K562 (cell line): ENCODE results near the gene NOP16. TPM values are rescaled to one million over a fixed set of nuclear protein-coding genes. Genes with fewer than 3 reads are reported as not detected.

Source experiments
- CCAR2 ChIP-seq: fragments of 200-400 bp; formaldehyde crosslinking; IDR thresholded peaks from 2 replicates; pipeline ENCODE4 v1.6.1; 2017; ENCODE audit warnings: mild to moderate bottlenecking, low read depth, low read length
- CHD4 ChIP-seq: fragments of 200-600 bp; sonication (generic); IDR thresholded peaks from 3 replicates; pipeline ENCODE4 v1.6.1; 2012; ENCODE audit warnings: low read depth, mild to moderate bottlenecking, mixed read lengths, low read length, inconsistent platforms; ENCODE audit not compliant: insufficient read depth, insufficient replicate concordance, poor library complexity, severe bottlenecking
- E2F3 ChIP-seq: fragments of 250-450 bp; sonication (Bioruptor Pico); IDR thresholded peaks from 2 replicates; pipeline ENCODE4 v1.4.0; 2020; ENCODE audit warnings: mild to moderate bottlenecking
- IFI16 ChIP-seq: fragments of 250-450 bp; sonication (Bioruptor Pico); IDR thresholded peaks from 2 replicates; pipeline ENCODE4 v2.1.2; 2022; ENCODE audit warnings: mild to moderate bottlenecking, inconsistent platforms
- ILF3 ChIP-seq: fragments of 450-650 bp; IDR thresholded peaks from 2 replicates; pipeline ENCODE4 v1.6.1; 2018; ENCODE audit warnings: antibody characterized with exemption, mild to moderate bottlenecking, moderate library complexity, borderline replicate concordance
- MIER1 ChIP-seq: fragments of 450-650 bp; IDR thresholded peaks from 2 replicates; pipeline ENCODE4 v1.6.1; 2016; ENCODE audit warnings: antibody characterized with exemption, mild to moderate bottlenecking, low read depth
- YY1 ChIP-seq, 3 experiments: IDR thresholded peaks; 2 replicates each; pipeline ENCODE4 v1.6.1; 2011; ENCODE audit warnings: low read length in 2 of 3, mild to moderate bottlenecking in 2 of 3, moderate library complexity in 2 of 3, borderline replicate concordance in 1 of 3, control low read depth in 1 of 3, low read depth in 1 of 3; ENCODE audit not compliant: insufficient read depth in 3 of 3, insufficient replicate concordance in 2 of 3, control insufficient read depth in 1 of 3, insufficient read length in 1 of 3; ENCODE audit errors: extremely low read depth in 1 of 3
- ZC3H11A ChIP-seq: IDR thresholded peaks from 2 replicates; pipeline ENCODE4 v1.6.1; 2012; ENCODE audit warnings: low read depth, low read length, improper control_type of control experiment
- ZNF134 ChIP-seq: fragments of 250-450 bp; sonication (Bioruptor Pico); conservative IDR thresholded peaks from 2 replicates; pipeline ENCODE4 v1.4.0; 2020
- polyA plus RNA-seq, 8 experiments: library from polyadenylated mRNA; depleted of rRNA in 4 of 8; stranded (reverse) in 5 of 8; unstranded in 3 of 8; fragments of >200 nt; fragmentation: Nextera tagmentation in 2 of 8; fragmentation: Illumina TruSeq in 1 of 8; extraction: Ambion mirVana in 2 of 8; extraction: Trizol in 1 of 8; gene quantifications; 2 replicates each; pipeline versions ENCODE4 v1.2.1 to v1.2.3, GENCODE V29; 2011 to 2014; ENCODE audit warnings: inconsistent platforms in 1 of 8, missing spikeins in 1 of 8
- total RNA-seq, 7 experiments: library from RNA; depleted of rRNA in 6 of 7; stranded (reverse); fragments of >200 nt in 6 of 7; fragmentation: Illumina TruSeq in 2 of 7; extraction: Trizol in 2 of 7; gene quantifications; 2 replicates each; pipeline versions ENCODE4 v1.2.1 to v1.2.3, GENCODE V29; 2011 to 2021; ENCODE audit warnings: low replicate concordance in 1 of 7
- TF ChIP-seq, protein P1 (sequence below): fragments of 250-450 bp; sonication (Bioruptor Pico); IDR thresholded peaks from 2 replicates; pipeline ENCODE4 v1.5.0; 2021; ENCODE audit warnings: mild to moderate bottlenecking, borderline replicate concordance
- TF ChIP-seq, protein P2 (sequence below), 3 experiments: fragments of 200-800 bp in 1 of 3; fragments of 250-450 bp in 1 of 3; fragments of 450-650 bp in 1 of 3; sonication (Bioruptor Pico) in 1 of 3; sonication (Bioruptor generic) in 1 of 3; formaldehyde crosslinking in 1 of 3; IDR thresholded peaks; 2 replicates each; pipeline versions ENCODE4 v1.6.1 to v1.8.0; 2016 to 2022; ENCODE audit warnings: mild to moderate bottlenecking in 2 of 3, missing genetic modification characterization in 2 of 3, missing compliant biosample characterization in 1 of 3, moderate library complexity in 1 of 3
- TF ChIP-seq, protein P3 (sequence below): fragments of 200-400 bp; formaldehyde crosslinking; IDR thresholded peaks from 2 replicates; pipeline ENCODE4 v1.6.1; 2017; ENCODE audit warnings: mild to moderate bottlenecking, low read depth, low read length, moderate library complexity
- TF ChIP-seq, protein P4 (sequence below): fragments of 450-650 bp; formaldehyde crosslinking; conservative IDR thresholded peaks from 2 replicates; pipeline ENCODE4 v1.4.0; 2022; ENCODE audit warnings: mild to moderate bottlenecking, missing genetic modification characterization

NOP16 gene
- total and polyA plus RNA-seq, 9 of the 15 experiments (the other 6 are each of a cell fraction or from before 2014, with no cell fraction given) = 92.5 to 342 (median 148) TPM

DNA sequence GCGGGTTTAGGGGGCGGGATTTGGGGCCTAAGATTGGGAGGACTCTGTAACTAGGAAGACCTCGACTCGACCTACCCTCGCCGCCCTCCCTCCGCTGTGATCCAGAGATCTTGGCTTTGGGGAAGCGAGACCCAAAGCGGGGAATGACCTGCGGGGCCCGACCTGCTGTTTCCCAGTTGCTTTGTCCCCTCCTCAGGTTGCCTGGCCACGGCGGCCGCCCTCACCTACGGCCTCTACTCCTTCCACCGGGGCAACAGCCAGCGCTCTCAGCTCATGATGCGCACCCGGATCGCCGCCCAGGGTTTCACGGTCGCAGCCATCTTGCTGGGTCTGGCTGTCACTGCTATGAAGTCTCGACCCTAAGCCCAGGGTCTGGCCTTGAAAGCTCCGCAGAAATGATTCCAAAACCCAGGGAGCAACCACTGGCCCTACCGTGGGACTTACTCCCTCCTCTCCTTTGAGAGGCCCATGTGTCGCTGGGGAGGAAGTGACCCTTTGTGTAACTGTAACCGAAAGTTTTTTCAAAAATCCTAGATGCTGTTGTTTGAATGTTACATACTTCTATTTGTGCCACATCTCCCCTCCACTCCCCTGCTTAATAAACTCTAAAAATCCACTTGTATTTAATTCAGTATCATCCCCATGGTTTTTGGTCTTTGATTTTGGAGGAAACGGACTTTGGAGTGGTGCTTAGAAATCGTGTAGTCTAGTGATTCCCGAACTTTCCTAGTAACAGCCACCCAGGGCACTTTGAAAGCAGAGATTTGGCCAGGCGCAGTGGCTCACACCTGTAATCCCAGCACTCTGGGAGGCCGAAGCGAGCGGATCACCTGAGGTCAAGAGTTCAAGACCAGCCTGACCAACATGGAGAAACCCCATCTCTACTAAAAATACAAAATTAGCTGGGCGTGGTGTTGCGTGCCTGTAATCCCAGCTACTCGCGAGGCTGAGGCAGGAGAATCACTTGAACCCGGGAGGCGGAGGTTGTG lies 1.0 kb upstream of the NOP16 start (continued):
- TF ChIP-seq CHD4 (no peak), MIER1 (peak; percentile 28; the same call in 1 of the 2 replicates), ZNF134 (CRISPR knock-in tag) (no peak), IFI16 (CRISPR knock-in tag) (no peak), E2F3 (CRISPR knock-in tag) (peak; percentile 45; the same call in 1 of the 2 replicates), ILF3 (no peak), CCAR2 (no peak), ZC3H11A (no peak), YY1 (IDR thresholded peaks at IDR 0.05; ENCODE audit: borderline replicate concordance in 1 of 3, control insufficient read depth in 1 of 3, extremely low read depth in 1 of 3, insufficient read depth in 3 of 3, insufficient read length in 1 of 3, insufficient replicate concordance in 2 of 3, low read depth in 1 of 3, low read length in 2 of 3) (peak; percentile 74 to 94 (median 87))
- TF ChIP-seq, protein P1, sequence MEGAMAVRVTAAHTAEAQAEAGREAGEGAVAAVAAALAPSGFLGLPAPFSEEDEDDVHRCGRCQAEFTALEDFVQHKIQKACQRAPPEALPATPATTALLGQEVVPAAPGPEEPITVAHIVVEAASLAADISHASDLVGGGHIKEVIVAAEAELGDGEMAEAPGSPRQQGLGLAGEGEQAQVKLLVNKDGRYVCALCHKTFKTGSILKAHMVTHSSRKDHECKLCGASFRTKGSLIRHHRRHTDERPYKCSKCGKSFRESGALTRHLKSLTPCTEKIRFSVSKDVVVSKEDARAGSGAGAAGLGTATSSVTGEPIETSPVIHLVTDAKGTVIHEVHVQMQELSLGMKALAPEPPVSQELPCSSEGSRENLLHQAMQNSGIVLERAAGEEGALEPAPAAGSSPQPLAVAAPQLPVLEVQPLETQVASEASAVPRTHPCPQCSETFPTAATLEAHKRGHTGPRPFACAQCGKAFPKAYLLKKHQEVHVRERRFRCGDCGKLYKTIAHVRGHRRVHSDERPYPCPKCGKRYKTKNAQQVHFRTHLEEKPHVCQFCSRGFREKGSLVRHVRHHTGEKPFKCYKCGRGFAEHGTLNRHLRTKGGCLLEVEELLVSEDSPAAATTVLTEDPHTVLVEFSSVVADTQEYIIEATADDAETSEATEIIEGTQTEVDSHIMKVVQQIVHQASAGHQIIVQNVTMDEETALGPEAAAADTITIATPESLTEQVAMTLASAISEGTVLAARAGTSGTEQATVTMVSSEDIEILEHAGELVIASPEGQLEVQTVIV (CRISPR knock-in tag) = 0 out of 2 replicates have a peak, but pooled peaks have one; percentile 6
- TF ChIP-seq, protein P2, sequence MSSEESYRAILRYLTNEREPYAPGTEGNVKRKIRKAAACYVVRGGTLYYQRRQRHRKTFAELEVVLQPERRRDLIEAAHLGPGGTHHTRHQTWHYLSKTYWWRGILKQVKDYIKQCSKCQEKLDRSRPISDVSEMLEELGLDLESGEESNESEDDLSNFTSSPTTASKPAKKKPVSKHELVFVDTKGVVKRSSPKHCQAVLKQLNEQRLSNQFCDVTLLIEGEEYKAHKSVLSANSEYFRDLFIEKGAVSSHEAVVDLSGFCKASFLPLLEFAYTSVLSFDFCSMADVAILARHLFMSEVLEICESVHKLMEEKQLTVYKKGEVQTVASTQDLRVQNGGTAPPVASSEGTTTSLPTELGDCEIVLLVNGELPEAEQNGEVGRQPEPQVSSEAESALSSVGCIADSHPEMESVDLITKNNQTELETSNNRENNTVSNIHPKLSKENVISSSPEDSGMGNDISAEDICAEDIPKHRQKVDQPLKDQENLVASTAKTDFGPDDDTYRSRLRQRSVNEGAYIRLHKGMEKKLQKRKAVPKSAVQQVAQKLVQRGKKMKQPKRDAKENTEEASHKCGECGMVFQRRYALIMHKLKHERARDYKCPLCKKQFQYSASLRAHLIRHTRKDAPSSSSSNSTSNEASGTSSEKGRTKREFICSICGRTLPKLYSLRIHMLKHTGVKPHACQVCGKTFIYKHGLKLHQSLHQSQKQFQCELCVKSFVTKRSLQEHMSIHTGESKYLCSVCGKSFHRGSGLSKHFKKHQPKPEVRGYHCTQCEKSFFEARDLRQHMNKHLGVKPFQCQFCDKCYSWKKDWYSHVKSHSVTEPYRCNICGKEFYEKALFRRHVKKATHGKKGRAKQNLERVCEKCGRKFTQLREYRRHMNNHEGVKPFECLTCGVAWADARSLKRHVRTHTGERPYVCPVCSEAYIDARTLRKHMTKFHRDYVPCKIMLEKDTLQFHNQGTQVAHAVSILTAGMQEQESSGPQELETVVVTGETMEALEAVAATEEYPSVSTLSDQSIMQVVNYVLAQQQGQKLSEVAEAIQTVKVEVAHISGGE (CRISPR knock-in tag; IDR thresholded peaks at IDR 0.05) = peak in 1 of 3 experiments; percentile 97; a peak in 2 of 6 replicates
- TF ChIP-seq, protein P3, sequence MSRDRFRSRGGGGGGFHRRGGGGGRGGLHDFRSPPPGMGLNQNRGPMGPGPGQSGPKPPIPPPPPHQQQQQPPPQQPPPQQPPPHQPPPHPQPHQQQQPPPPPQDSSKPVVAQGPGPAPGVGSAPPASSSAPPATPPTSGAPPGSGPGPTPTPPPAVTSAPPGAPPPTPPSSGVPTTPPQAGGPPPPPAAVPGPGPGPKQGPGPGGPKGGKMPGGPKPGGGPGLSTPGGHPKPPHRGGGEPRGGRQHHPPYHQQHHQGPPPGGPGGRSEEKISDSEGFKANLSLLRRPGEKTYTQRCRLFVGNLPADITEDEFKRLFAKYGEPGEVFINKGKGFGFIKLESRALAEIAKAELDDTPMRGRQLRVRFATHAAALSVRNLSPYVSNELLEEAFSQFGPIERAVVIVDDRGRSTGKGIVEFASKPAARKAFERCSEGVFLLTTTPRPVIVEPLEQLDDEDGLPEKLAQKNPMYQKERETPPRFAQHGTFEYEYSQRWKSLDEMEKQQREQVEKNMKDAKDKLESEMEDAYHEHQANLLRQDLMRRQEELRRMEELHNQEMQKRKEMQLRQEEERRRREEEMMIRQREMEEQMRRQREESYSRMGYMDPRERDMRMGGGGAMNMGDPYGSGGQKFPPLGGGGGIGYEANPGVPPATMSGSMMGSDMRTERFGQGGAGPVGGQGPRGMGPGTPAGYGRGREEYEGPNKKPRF = no peak
- TF ChIP-seq, protein P4, sequence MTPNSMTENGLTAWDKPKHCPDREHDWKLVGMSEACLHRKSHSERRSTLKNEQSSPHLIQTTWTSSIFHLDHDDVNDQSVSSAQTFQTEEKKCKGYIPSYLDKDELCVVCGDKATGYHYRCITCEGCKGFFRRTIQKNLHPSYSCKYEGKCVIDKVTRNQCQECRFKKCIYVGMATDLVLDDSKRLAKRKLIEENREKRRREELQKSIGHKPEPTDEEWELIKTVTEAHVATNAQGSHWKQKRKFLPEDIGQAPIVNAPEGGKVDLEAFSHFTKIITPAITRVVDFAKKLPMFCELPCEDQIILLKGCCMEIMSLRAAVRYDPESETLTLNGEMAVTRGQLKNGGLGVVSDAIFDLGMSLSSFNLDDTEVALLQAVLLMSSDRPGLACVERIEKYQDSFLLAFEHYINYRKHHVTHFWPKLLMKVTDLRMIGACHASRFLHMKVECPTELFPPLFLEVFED (CRISPR knock-in tag) = no peak
